Lower lobe of right lung (tissue), 2 donors: ENCODE data around the gene PLOD2. TPM values are rescaled to one million over a fixed set of nuclear protein-coding genes. Genes with fewer than 3 reads are reported as not detected.

Source experiments
- ATAC-seq, 2 donors: fragments of 200-7000 bp; cut with Tn5 transposase; one replicate each; pipeline ENCODE4 v1.9.1; 2020 to 2022; ENCODE audit warnings: mild to moderate bottlenecking in 2 of 2, moderate library complexity in 2 of 2
- DNase-seq: peaks from one replicate; pipeline ENCODE4 v3.0.0-alpha.2; 2020
- H3K27ac ChIP-seq: fragments of 200-600 bp; one replicate; pipeline ENCODE4 v1.8.0; 2022
- H3K27me3 ChIP-seq: fragments of 200-600 bp; one replicate; pipeline ENCODE4 v1.8.0; 2022; ENCODE audit warnings: low read depth
- H3K36me3 ChIP-seq: fragments of 200-600 bp; one replicate; pipeline ENCODE4 v1.8.0; 2022; ENCODE audit warnings: mild to moderate bottlenecking
- H3K4me1 ChIP-seq: fragments of 200-600 bp; one replicate; pipeline ENCODE4 v1.8.0; 2022
- H3K4me3 ChIP-seq: fragments of 200-600 bp; one replicate; pipeline ENCODE4 v1.8.0; 2022; ENCODE audit warnings: mild to moderate bottlenecking
- H3K9me3 ChIP-seq: fragments of 200-600 bp; one replicate; pipeline ENCODE4 v1.8.0; 2022
- CTCF ChIP-seq: fragments of 200-600 bp; IDR thresholded peaks from one replicate; pipeline ENCODE4 v1.8.0; 2022; ENCODE audit warnings: antibody characterized with exemption, mild to moderate bottlenecking
- intact Hi-C: fragments of 100-400 bp; cut with DNase I; formaldehyde crosslinking; loops from one replicate; pipeline ENCODE4 v1.11.0; 2022
- total RNA-seq: library from RNA; stranded (reverse); fragmentation: NEBNext Ultra II Directional; extraction: Animal tissue kit (Norgen Biotek cat#: 25700); gene quantifications from one replicate; pipeline ENCODE4 v1.2.1, GENCODE V29; 2021
- donor health status: DM: no; HTN: yes; CAD: no; lungs with severe emphysema.

Gene PLOD2
- total RNA-seq, 1 donor from 2014 or later: 17.9 TPM

- intact Hi-C loops: no loop called here
- no peak for TF ChIP-seq CTCF
- no peak for ATAC-seq
Measured at GRCh38 chr3:146110161-146110560, 50.8 kb downstream of the PLOD2 start.

GRCh38 chr3:146106986-146107385 is 54.0 kb downstream of the PLOD2 start:
- no peak overlapping the region for H3K27ac ChIP-seq
- H3K4me3 ChIP-seq: no peak overlapping the region
- intact Hi-C loops: no loop called here

More at GRCh38 chr3:146110161-146110560, 50.8 kb downstream of the PLOD2 start:
- H3K27me3 ChIP-seq: no peaks in the 10 kb centered on the region
- no peak overlapping the region for H3K4me3 ChIP-seq
- no peak overlapping the region for H3K27ac ChIP-seq
- H3K9me3 ChIP-seq: peaks cover 3% of the 10 kb centered on the region
- H3K4me1 ChIP-seq: no peaks in the 10 kb centered on the region
- no peak for DNase-seq
- peaks cover 9% of the 10 kb centered on the region for H3K36me3 ChIP-seq

GRCh38 chr3:146104068-146104467 is 56.9 kb downstream of the PLOD2 start:
- no peak for TF ChIP-seq CTCF
- no peak for ATAC-seq
- H3K4me1 ChIP-seq: no peaks in the 10 kb centered on the region
- no peaks in the 10 kb centered on the region for H3K27me3 ChIP-seq
- intact Hi-C loops: no loop called here
- peaks cover 31% of the 10 kb centered on the region for H3K36me3 ChIP-seq
- DNase-seq: no peak
- no peak overlapping the region for H3K27ac ChIP-seq
- H3K9me3 ChIP-seq: no peaks in the 10 kb centered on the region
- no peak overlapping the region for H3K4me3 ChIP-seq

More at GRCh38 chr3:146106986-146107385, 54.0 kb downstream of the PLOD2 start:
- no peaks in the 10 kb centered on the region for H3K27me3 ChIP-seq
- DNase-seq (no peak), ATAC-seq (no peak)
- H3K36me3 ChIP-seq: peaks cover 21% of the 10 kb centered on the region
- no peaks in the 10 kb centered on the region for H3K4me1 ChIP-seq
- no peak for TF ChIP-seq CTCF
- no peaks in the 10 kb centered on the region for H3K9me3 ChIP-seq

GRCh38 chr3:146102885-146103284 is 58.1 kb downstream of the PLOD2 start:
- no peak for TF ChIP-seq CTCF
- no peak overlapping the region for H3K4me3 ChIP-seq
- DNase-seq (no peak), ATAC-seq (no peak)
- H3K9me3 ChIP-seq: no peaks in the 10 kb centered on the region
- no peaks in the 10 kb centered on the region for H3K27me3 ChIP-seq
- H3K27ac ChIP-seq: no peak overlapping the region
- intact Hi-C loops: no loop called here
- no peaks in the 10 kb centered on the region for H3K4me1 ChIP-seq
- peaks cover 31% of the 10 kb centered on the region for H3K36me3 ChIP-seq

GRCh38 chr3:146101538-146101937 is 59.4 kb downstream of the PLOD2 start:
- no peak for DNase-seq
- no peak for ATAC-seq
- no peak for TF ChIP-seq CTCF
- Histone ChIP-seq H3K36me3 (peaks cover 31% of the 10 kb centered on the region), H3K27ac (no peak overlapping the region), H3K4me1 (no peaks in the 10 kb centered on the region), H3K9me3 (no peaks in the 10 kb centered on the region), H3K27me3 (no peaks in the 10 kb centered on the region), H3K4me3 (no peak overlapping the region)
- intact Hi-C loops: no loop called here
